Activated naive CD8-positive, alpha-beta T cell treated with anti-CD3 and anti-CD28 coated beads, Interleukin-2, amount 50 U/mL, for 24 hours (primary cell): ENCODE results near the gene NOX1.

Experiments
- ATAC-seq: fragments of 150-1000 bp; cut with Tn5 transposase; one replicate; pipeline ENCODE4 v1.10.0; 2021
- DNase-seq: peaks from one replicate; pipeline ENCODE4 v3.0.0; 2021
- H3K27ac Mint-ChIP-seq: one replicate; pipeline ENCODE4 v1.8.0; 2021; ENCODE audit warnings: mild to moderate bottlenecking, mixed read lengths
- H3K27me3 Mint-ChIP-seq: one replicate; pipeline ENCODE4 v1.8.0; 2021; ENCODE audit warnings: mixed read lengths
- H3K36me3 Mint-ChIP-seq: one replicate; pipeline ENCODE4 v1.8.0; 2021; ENCODE audit warnings: low read depth, mixed read lengths
- H3K4me1 Mint-ChIP-seq: one replicate; pipeline ENCODE4 v1.8.0; 2021; ENCODE audit warnings: mixed read lengths
- H3K4me3 Mint-ChIP-seq: one replicate; pipeline ENCODE4 v1.8.0; 2021; ENCODE audit warnings: mild to moderate bottlenecking, moderate library complexity, mixed read lengths
- H3K9me3 Mint-ChIP-seq: one replicate; pipeline ENCODE4 v1.8.0; 2021; ENCODE audit warnings: mixed read lengths

NOX1 gene

GRCh38 chrX:100874325-100874724 is at the start of gene NOX1:
TSS of gene NOX1 (minus strand) at chrX:100874359. CDS start at chrX:100874139, 220 bp downstream.
- Mint-ChIP-seq H3K27ac (no peak within 1 kb of the TSS), H3K4me1 (no peaks in the 10 kb centered on the region), H3K36me3 (no peaks in the 10 kb centered on the region), H3K9me3 (no peaks in the 10 kb centered on the region), H3K4me3 (no peak within 1 kb of the TSS), H3K27me3 (peaks cover 2% of the 10 kb centered on the region)
- DNase-seq (no peak), ATAC-seq (no peak)

- Mint-ChIP-seq H3K36me3 (peaks cover 2% of the 10 kb centered on the region), H3K27ac (no peak overlapping the region)
These were observed 41.4 kb upstream of the NOX1 start for GRCh38 chrX:100915562-100915961.

GRCh38 chrX:100913111-100913510 is 39.0 kb upstream of the NOX1 start:
- Mint-ChIP-seq H3K4me1 (no peaks in the 10 kb centered on the region), H3K9me3 (no peaks in the 10 kb centered on the region), H3K27ac (no peak overlapping the region), H3K36me3 (peaks cover 2% of the 10 kb centered on the region), H3K4me3 (no peak overlapping the region), H3K27me3 (no peaks in the 10 kb centered on the region)
- DNase-seq (no peak), ATAC-seq (no peak)

More at GRCh38 chrX:100915562-100915961, 41.4 kb upstream of the NOX1 start:
- DNase-seq (no peak), ATAC-seq (no peak)
- no peaks in the 10 kb centered on the region for H3K4me1 Mint-ChIP-seq
- no peaks in the 10 kb centered on the region for H3K9me3 Mint-ChIP-seq
- H3K4me3 Mint-ChIP-seq, result no peak overlapping the region
- H3K27me3 Mint-ChIP-seq, result no peaks in the 10 kb centered on the region

GRCh38 chrX:100911731-100912130 is 37.6 kb upstream of the NOX1 start:
- peaks cover 2% of the 10 kb centered on the region for H3K36me3 Mint-ChIP-seq
- H3K27ac Mint-ChIP-seq, result no peak overlapping the region
- no peaks in the 10 kb centered on the region for H3K27me3 Mint-ChIP-seq
- DNase-seq (no peak), ATAC-seq (no peak)
- no peaks in the 10 kb centered on the region for H3K9me3 Mint-ChIP-seq
- H3K4me3 Mint-ChIP-seq, result no peak overlapping the region
- no peaks in the 10 kb centered on the region for H3K4me1 Mint-ChIP-seq

GRCh38 chrX:100905620-100906019 is 31.5 kb upstream of the NOX1 start:
- H3K9me3 Mint-ChIP-seq, result no peaks in the 10 kb centered on the region
- H3K27me3 Mint-ChIP-seq, result no peaks in the 10 kb centered on the region
- no peak for DNase-seq
- H3K27ac Mint-ChIP-seq, result no peak overlapping the region
- ATAC-seq, result no peak
- H3K36me3 Mint-ChIP-seq, result no peaks in the 10 kb centered on the region
- peaks cover 1% of the 10 kb centered on the region for H3K4me1 Mint-ChIP-seq
- no peak overlapping the region for H3K4me3 Mint-ChIP-seq

GRCh38 chrX:100904433-100904832 is 30.3 kb upstream of the NOX1 start:
- no peaks in the 10 kb centered on the region for H3K36me3 Mint-ChIP-seq
- H3K9me3 Mint-ChIP-seq, result no peaks in the 10 kb centered on the region
- H3K27me3 Mint-ChIP-seq, result no peaks in the 10 kb centered on the region
- H3K4me3 Mint-ChIP-seq, result no peak overlapping the region
- peaks cover 1% of the 10 kb centered on the region for H3K4me1 Mint-ChIP-seq
- ATAC-seq (no peak), DNase-seq (no peak)
- H3K27ac Mint-ChIP-seq, result no peak overlapping the region

- Mint-ChIP-seq H3K27me3 (no peaks in the 10 kb centered on the region), H3K27ac (no peak overlapping the region), H3K4me3 (no peak overlapping the region), H3K36me3 (no peaks in the 10 kb centered on the region), H3K9me3 (no peaks in the 10 kb centered on the region), H3K4me1 (no peaks in the 10 kb centered on the region)
- peak; percentile 2 for DNase-seq
- peak; percentile 28 for ATAC-seq
These were observed 21.4 kb upstream of the NOX1 start for GRCh38 chrX:100895365-100896075.

GRCh38 chrX:100883654-100884053 is 9.5 kb upstream of the NOX1 start:
- H3K27me3 Mint-ChIP-seq, result no peaks in the 10 kb centered on the region
- H3K27ac Mint-ChIP-seq, result no peak overlapping the region
- H3K36me3 Mint-ChIP-seq, result no peaks in the 10 kb centered on the region
- no peaks in the 10 kb centered on the region for H3K9me3 Mint-ChIP-seq
- H3K4me3 Mint-ChIP-seq, result no peak overlapping the region
- ATAC-seq (no peak), DNase-seq (no peak)
- no peaks in the 10 kb centered on the region for H3K4me1 Mint-ChIP-seq

- ATAC-seq, result no peak
- Mint-ChIP-seq H3K36me3 (no peaks in the 10 kb centered on the region), H3K4me1 (no peaks in the 10 kb centered on the region), H3K4me3 (no peak overlapping the region), H3K27ac (no peak overlapping the region), H3K9me3 (no peaks in the 10 kb centered on the region), H3K27me3 (peaks cover 2% of the 10 kb centered on the region)
- DNase-seq, result no peak
These were observed 6.2 kb upstream of the NOX1 start for GRCh38 chrX:100880368-100880767.

- Mint-ChIP-seq H3K4me3 (no peak overlapping the region), H3K9me3 (no peaks in the 10 kb centered on the region), H3K27ac (no peak overlapping the region), H3K4me1 (no peaks in the 10 kb centered on the region), H3K27me3 (no peaks in the 10 kb centered on the region), H3K36me3 (no peaks in the 10 kb centered on the region)
- ATAC-seq, result no peak
- DNase-seq, result no peak
These were observed 2.3 kb downstream of the NOX1 start for GRCh38 chrX:100871594-100872560.

GRCh38 chrX:100870527-100870926 is 3.6 kb downstream of the NOX1 start:
- ATAC-seq (no peak), DNase-seq (no peak)
- no peaks in the 10 kb centered on the region for H3K9me3 Mint-ChIP-seq
- H3K36me3 Mint-ChIP-seq, result no peaks in the 10 kb centered on the region
- no peak overlapping the region for H3K4me3 Mint-ChIP-seq
- no peaks in the 10 kb centered on the region for H3K27me3 Mint-ChIP-seq
- H3K27ac Mint-ChIP-seq, result no peak overlapping the region
- no peaks in the 10 kb centered on the region for H3K4me1 Mint-ChIP-seq

- Mint-ChIP-seq H3K27ac (no peak overlapping the region), H3K4me3 (no peak overlapping the region), H3K9me3 (no peaks in the 10 kb centered on the region), H3K36me3 (no peaks in the 10 kb centered on the region), H3K27me3 (no peaks in the 10 kb centered on the region), H3K4me1 (no peaks in the 10 kb centered on the region)
- ATAC-seq, result no peak
- no peak for DNase-seq
These were observed 5.9 kb downstream of the NOX1 start for GRCh38 chrX:100868273-100868672.

GRCh38 chrX:100864657-100865391 is 9.3 kb downstream of the NOX1 start:
- Mint-ChIP-seq H3K4me3 (no peak overlapping the region), H3K36me3 (no peaks in the 10 kb centered on the region), H3K9me3 (no peaks in the 10 kb centered on the region), H3K27ac (no peak overlapping the region), H3K4me1 (no peaks in the 10 kb centered on the region), H3K27me3 (no peaks in the 10 kb centered on the region)
- DNase-seq (no peak), ATAC-seq (no peak)

- no peak for ATAC-seq
- no peak for DNase-seq
- Mint-ChIP-seq H3K4me3 (no peak overlapping the region), H3K27me3 (no peaks in the 10 kb centered on the region), H3K36me3 (no peaks in the 10 kb centered on the region), H3K27ac (no peak overlapping the region), H3K9me3 (no peaks in the 10 kb centered on the region), H3K4me1 (no peaks in the 10 kb centered on the region)
These were observed 10.8 kb downstream of the NOX1 start for GRCh38 chrX:100863326-100863864.
